HG03108 (cell line): Measurements from ENCODE around the gene ITGAD.

Experiments used
- ATAC-seq: cut with Tn5 transposase; IDR thresholded peaks from one replicate; pipeline ENCODE4 v1.9.1; 2021; ENCODE audit warnings: moderate library complexity; ENCODE audit not compliant: unreplicated experiment

The ITGAD gene

DNA sequence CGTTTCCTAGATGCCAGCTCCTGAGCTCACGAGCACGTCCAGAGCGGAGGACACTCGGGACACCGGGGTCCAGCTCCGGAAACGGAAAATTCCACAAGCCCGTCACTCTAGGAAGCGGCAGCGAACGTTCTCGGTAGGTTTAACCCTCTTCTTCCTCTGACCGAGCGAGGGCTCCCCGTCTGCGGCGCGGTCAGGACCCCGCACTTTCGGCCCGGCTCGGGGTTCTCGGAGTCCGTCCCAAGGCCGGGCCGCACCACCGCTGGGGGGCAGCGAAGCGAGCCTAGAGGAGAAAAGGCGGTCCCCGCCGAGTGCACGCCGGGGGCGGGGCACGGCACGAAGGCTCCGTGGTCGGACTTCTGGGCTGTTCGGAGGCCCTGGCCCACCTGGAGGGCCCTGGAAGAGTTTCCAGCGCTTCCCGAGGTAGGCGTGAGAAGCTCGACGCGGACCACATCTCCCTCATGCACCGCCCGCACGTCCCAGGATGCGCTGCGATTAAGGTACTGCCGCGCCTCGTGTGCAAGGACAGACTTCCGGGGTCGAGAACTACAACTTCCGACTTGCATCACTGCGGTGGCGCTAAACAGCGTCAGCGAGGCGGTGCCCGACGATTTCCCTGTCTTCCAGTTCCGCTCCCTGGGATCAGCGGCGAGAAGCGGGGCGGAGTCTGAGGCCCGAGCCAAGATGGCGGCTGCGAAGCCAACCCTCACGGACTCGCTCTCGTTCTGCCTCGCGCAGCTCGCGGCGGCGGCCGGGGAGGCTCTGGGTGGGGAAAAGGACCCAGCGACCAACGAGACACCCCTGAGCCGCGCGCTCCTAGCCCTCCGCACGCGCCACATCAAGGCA, 65.9 kb downstream of the ITGAD start, which contains the start of gene ARMC5:
ARMC5 (plus strand) TSS at position 658 of the 843 bp plus-strand sequence; CDS start at position 682, 24 bp downstream.
- peak; percentile 68 for ATAC-seq

DNA sequence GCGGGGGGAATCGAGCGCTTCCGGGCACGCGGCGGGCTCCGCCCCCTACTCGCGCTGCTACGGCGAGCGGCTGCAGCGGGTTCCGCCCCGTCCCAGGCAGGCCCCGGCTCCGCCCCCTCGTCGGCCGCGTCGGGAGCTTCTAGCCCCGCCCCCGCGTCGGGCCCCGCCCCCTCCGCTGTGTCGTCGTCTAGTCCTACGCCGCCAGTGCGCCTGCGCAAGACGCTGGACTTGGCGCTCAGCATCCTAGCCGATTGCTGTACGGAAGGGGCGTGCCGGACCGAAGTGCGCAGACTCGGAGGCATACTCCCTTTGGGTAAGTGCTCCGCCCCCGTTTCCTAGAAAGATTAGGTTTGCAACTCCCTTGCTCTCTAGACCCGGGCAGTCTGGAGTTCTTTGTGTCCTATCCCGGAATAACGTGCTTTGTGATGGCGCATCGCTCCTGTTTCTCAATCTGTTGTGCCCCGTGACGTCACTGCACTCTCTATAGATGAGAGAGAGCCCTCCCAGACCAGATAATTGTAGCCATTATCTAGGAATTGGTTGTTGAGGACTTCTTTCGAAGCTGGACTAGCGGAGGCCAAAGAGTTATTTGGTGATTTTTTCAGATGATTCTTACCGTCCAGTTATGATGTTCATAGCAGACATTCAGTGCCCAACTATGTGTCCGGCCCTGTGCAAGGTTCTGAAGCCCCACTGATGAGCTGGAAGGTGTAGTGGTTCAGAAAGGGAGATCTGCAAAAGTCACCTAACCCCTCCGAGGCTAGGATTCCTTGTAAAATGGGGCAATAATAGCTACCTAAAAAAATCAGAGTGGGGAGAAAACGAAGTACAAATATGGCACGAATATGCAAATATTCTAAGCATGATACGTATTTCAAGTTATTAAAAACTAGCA, 66.8 kb downstream of the ITGAD start:
- ATAC-seq: peak; percentile 60

DNA sequence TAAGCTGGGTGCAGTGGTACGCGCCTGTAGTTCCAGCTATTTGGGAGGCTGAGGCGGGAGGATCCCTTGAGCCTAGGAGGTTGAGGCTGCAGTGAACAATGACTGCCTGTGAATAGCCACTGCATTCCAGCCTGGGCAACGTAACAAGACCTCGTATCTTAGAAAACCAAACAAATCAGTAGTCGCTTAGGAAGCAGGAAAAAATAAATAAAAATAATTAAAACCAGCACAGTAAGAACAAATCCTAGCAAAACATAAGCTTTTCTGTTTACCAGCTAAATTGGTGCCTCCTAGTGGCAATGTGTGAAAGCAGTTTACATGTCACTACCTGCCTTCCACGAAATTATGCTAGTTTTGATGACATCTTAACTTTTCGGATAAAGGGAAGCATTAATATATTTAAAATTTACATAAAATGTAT, 67.5 kb downstream of the ITGAD start:
- ATAC-seq: no peak

DNA sequence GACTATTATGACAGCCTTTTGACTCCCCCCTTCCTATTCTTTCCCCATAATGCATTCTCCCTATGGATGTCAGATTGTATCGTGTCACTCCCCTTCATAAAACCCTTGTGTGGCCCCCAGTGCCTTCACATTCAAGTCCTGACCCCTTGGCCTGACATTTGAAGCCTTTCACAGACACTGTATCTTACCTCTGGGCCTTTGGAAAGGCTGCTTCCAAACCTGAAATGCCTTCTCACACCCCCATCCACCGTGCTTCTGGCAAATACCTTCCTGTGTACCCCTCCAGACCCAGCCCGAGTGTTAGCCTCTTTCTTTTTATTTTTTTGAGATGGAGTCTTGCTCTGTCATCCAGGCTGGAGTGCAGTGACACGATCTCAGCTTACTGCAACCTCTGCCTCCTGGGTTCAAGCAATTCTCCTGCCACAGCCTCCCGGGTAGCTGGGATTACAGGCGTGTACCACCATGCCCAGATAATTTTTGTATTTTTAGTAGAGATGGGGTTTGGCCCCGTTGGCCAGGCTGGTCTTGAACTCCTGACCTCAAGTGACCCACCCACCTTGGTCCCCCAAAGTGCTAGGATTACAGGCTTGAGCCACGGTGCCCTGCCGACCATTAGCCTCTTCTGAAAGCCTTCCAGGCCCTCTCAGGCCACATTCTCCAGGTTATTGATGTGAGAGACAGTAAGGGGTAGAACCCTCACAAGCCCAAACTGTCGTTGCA, 68.2 kb downstream of the ITGAD start:
- ATAC-seq: no peak

DNA sequence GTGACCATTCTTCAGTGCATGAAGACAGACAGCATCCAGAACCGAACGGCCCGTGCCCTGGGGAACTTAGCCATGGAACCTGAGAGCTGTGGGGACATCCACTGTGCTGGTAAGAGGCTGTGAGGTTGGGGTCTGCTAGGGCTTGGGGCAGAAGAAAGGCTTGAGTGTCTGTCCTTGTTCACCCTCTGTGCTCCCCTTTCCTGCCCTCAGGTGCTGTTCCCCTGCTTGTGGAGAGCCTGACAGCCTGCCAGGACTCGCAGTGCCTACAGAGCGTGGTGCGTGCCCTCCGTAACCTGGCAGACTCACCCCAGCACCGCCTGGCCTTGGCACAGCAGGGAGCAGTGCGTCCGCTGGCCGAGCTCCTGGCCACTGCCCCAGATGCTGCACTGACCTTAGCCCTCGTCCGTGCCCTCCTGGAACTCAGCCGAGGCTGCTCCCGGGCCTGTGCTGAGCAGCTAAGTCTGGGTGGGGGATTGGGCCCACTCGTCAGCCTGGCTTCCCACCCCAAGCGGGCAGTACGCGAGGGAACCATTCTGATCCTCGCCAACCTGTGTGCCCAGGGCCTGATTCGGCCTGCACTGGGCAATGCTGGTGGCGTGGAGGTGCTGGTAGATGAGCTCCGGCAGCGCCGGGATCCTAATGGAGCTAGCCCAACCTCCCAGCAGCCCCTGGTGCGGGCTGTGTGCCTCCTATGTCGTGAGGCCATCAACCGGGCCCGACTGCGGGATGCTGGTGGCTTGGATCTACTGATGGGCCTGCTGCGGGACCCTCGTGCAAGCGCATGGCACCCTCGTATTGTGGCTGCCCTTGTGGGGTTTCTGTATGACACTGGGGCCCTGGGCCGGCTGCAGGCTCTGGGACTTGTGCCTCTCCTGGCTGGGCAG, 69.0 kb downstream of the ITGAD start:
- no peak for ATAC-seq

DNA sequence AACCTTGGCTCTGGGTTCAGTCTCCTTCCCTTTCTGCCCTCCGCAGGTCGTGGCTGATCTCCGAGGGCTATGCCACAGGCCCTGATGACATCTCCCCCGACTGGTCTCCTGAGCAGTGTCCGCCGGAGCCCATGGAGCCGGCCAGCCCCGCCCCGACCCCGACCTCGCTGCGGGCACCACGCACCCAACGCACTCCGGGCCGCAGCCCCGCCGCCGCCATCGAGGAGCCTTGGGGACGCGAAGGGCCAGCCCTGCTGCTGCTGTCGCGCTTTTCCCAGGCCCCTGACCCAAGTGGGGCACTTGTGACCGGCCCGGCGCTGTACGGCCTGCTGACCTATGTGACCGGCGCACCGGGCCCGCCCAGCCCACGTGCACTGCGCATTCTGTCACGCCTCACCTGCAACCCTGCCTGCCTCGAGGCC, 71.2 kb downstream of the ITGAD start:
- no peak for ATAC-seq

DNA sequence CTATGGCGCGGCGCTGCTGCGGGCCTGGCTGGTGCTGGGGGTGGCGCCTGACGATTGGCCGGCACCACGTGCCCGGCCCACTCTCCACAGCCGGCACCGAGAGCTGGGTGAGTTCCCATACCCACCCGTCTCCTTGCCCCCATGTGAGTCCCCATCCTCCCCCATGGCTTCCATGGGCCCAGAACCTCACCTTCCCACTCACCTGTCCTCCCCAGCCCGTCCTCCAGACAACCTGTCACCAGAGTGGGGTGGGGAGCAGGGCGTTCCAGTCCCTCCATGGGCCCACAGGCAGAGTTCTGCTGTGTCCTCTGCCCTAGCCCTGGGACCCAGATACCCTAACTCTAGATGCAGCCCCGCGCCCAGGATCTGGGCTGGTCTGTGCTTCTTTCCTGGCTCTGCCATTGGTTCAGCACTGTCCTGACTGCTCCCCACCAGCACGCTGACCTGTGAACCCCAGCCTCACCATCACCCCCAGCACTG, 71.7 kb downstream of the ITGAD start:
- no peak for ATAC-seq

DNA sequence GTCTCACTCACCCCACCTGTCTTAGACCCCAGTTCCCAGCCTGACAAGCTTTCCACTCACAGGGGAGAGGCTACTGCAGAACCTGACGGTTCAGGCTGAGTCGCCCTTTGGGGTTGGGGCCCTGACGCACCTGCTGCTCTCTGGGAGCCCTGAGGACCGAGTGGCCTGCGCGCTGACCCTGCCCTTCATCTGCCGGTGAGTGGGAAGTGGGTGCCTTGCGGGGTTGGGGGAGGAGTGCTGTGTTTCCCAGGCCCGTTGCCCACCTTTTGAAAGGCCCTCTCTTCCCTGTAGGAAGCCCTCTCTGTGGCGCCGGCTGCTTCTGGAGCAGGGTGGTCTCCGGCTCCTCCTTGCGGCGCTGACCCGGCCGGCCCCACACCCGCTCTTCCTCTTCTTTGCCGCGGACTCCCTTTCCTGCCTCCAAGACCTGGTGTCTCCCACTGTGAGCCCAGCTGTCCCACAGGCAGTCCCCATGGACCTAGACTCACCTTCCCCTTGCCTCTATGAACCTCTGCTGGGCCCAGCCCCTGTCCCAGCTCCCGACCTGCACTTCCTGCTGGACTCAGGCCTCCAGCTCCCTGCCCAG, 72.7 kb downstream of the ITGAD start:
- no peak for ATAC-seq

DNA sequence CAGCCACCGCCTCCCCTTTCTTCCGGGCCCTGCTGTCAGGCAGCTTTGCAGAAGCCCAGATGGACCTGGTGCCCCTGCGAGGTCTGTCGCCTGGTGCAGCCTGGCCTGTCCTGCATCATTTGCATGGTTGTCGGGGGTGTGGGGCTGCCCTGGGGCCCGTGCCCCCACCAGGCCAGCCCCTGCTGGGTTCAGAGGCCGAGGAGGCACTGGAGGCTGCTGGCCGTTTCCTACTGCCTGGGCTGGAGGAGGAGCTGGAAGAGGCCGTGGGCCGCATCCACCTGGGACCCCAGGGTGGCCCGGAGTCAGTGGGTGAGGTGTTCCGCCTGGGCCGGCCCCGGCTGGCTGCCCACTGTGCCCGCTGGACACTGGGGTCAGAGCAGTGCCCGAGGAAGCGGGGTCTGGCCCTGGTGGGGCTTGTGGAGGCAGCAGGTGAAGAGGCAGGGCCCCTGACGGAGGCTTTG, 73.3 kb downstream of the ITGAD start:
- no peak for ATAC-seq

DNA sequence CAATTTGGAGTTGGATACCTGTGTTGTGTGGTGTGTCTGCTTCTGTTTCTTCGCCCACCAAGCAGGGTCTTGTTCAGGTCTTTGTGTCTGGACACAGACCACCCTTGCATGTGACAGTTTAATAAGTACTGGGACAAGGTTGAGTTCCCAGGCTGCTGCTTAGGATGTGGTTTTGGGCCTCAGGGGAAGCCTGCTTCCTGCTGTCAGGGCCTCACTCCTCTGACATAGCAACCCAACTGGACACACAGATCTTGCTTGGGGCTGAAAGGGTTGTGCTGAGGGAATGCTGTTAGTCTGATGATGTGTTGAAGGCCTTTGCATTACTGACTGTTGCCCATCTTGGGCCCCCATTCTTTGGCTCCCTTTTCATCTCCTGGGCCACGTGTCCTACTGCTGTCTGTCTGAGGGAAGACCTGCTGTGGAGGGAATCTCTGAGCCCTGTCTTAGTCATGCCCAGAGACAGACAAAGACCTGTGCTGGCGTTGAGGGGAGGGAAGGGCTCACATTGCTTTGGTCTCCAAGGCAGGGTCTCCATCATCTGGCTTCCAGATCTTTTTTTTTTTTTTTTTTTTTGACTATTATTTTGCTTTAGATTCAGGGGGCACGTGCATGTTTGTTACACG, 74.1 kb downstream of the ITGAD start:
- ATAC-seq: peak; percentile 80

DNA sequence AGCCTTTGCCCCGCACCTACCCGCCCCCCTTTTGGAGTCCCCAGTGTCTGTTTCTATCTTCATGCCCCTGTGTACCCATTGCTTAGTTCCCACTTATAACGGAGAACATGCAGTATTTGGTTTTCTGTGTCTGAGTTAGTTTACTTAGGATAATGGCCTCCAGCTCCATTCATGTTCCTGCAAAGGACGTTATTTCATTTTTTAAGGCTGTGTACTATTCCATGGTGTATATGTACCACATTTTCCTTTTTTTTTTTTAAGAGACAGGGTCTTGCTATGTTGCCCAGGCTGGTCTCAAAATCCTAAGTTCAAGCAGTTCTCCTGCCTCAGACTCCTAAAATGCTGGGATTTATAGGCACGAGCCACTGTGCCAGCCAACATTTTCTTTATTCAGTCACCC, 74.7 kb downstream of the ITGAD start:
- no peak for ATAC-seq

DNA sequence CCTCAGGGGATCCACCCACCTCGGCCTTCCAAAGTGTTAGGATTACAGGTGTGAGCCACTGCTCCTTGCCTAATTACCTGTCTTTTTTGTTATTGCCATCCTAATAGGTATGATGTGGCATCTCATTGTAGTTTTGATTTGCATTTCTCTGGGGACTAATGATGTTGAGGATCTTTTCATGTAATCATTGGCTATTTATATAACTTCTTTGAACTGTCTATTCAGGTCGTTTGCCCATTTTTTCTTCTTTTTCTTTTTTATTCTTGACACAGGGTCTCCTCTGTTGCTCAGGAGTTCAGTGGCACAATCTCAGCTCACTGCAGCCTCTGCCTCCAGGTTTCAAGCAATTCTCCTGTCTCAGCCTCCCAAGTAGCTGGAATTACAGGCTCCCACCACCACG, 77.5 kb downstream of the ITGAD start:
- no peak for ATAC-seq

DNA sequence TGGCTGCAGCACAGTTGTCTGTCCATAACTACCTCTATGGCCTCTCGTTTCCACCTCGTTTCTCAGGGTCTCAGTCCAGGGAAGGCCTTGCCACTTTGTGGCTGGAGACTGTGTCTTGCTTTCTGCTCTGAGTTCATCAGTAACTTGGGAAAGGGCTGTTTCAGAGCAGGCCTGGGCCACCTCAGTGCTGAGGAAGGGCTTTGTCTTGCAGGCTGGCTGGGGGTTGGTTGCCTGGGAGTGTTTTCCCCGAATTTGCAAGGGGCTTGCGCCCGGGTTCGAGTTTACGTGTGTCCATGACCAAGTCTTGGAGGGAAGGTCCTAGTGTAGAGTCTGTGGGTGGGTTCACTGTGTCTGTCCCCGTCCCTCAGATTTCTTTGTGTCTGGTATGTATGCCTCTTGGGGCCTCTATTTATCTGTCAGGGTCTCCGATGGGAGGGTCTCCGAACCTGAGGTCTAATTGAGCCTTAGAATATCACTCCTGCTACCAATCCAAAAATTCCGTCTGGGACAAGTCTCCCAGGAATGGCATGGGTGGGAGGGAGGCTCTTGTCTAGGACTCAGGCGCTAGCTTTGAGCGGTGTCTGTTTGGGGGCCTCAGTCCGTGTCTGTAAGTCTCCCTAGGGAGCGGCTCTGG, 78.2 kb downstream of the ITGAD start:
- no peak for ATAC-seq

DNA sequence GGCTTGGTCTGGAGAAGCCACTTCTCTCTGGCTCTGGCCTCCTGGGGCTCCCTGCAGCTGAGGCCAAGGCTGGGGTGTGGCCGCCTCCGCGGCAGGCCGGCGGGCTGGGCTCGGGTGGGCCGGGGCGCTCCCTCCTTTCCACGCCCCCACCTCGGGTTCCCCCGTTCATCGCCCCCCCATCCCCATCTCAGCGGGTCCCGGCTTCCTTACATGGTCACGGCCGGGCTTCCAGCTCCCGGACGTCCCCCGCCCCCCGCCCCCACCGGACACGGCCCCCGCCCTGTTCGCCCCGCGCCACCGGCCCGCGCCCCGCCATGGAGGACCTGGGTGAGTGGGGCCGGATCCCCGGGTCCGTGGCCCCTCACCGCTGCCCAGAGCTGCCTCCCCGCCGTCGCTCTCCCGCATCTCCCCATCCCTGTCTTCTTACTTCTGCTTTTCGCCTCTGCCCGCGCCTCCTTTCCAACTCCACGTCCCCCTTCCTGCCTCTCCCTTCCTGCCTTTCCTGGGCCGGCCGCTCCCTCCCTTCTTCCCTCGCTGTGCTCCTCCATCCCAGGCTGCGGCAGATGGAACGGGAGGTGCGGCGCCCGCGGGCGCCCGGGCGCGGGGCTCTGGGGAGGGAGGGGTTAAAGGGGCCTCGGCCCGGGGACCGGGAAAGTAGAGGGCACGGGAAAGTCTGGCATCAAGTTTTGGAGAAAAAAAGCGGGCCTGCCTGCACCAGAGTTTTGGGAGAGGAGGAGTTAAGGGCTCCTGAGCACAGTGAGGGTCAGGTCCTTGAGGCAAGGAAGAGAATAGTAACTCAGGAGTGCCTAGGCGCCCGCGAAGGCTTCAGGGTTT, 79.0 kb downstream of the ITGAD start, which contains the start of gene TGFB1I1:
TGFB1I1 (plus strand) TSS at position 278 of the 834 bp plus-strand sequence; CDS start at position 315, 37 bp downstream.
- no peak for ATAC-seq

DNA sequence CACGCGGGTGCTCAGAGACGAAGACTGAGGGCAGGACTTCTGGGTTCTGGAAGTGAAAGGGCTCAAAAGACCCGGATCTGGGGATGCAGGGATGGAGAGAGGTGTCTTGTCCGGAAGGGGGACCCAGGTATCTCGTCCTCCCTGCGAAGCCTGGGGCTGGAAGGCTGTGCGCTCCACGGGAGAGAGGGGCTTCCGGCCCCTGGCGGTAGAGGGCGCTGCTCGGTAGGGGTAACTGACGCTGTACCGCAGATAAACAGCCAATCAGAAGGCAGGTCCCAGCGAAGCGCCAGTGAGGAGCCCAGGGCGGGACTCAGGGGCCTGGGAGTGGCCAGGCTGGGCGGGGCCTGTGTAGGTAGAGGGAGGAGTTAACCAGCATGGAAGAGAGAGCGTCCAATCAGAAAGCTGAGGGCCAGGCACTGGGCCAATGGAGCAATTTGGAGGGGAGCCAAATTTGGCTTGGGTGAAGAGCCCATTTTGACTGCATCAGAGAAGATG, 79.6 kb downstream of the ITGAD start:
- no peak for ATAC-seq

DNA sequence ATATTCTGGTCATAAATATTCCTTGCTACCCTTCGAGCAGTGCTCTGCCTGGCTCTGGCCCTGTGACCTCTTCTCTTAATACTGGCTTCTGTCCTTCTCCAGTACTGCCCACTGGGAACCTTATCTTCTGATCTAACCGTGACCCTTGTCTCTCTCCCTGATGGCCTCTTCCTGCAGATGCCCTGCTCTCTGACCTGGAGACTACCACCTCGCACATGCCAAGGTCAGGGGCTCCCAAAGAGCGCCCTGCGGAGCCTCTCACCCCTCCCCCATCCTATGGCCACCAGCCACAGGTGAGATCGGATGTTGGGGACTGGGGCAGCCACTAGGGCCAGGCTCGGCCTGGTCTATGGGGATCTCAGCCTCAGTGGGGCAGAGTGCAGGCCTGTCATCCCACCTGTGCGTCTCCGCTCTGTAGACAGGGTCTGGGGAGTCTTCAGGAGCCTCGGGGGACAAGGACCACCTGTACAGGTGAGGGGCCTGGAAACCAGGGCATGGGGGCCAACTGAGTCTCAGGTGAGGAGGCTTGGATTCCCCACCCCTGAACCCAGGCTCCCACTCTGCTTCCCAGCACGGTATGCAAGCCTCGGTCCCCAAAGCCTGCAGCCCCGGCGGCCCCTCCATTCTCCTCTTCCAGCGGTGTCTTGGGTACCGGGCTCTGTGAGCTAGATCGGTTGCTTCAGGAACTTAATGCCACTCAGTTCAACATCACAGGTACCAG, 80.3 kb downstream of the ITGAD start:
- no peak for ATAC-seq
